ENCODE data around the gene NSUN4. TPM values are rescaled to one million over a fixed set of nuclear protein-coding genes. Genes with fewer than 3 reads are reported as not detected.

Gene NSUN4
- polyA plus RNA-seq, result 5.8 and 6.8 TPM in 2 replicates

GRCh38 chr1:46340404-46341221, at the start of gene NSUN4:
NSUN4 (plus strand) TSS chr1:46340807; CDS start chr1:46340827, 20 bp downstream.

GRCh38 chr1:46303038-46303871, 37.4 kb upstream of the NSUN4 start, which contains the start of the genes LRRC41 and UQCRH:
LRRC41 (minus strand) TSS chr1:46303616; CDS start chr1:46303322, 294 bp downstream.
UQCRH (plus strand) TSS chr1:46303698; CDS start chr1:46303767, 69 bp downstream.

GRCh38 chr1:46394108-46394871, 53.7 kb downstream of the NSUN4 start, which contains the start of gene FAAH:
FAAH (plus strand) TSS chr1:46394317; CDS start chr1:46394349, 32 bp downstream.

Other genes starting within 250 kb of the NSUN4 start
- 25.9 and 35.7 TPM in 2 replicates for gene PIK3R3, start 208.2 kb upstream of the NSUN4 start, polyA plus RNA-seq
- 0.78 TPM in 1 of 2 replicates, not detected in the other for gene TSPAN1, start 165.7 kb upstream of the NSUN4 start, polyA plus RNA-seq
- gene P3R3URF, start 164.3 kb upstream of the NSUN4 start, polyA plus RNA-seq, result not detected in 2 replicates
- gene POMGNT1, start 142.4 kb upstream of the NSUN4 start, polyA plus RNA-seq, result 32.9 and 62.7 TPM in 2 replicates
- gene LURAP1, start 137.5 kb upstream of the NSUN4 start, polyA plus RNA-seq, result 0.29 TPM in 1 of 2 replicates, not detected in the other
- not detected in 2 replicates for gene RAD54L, start 93.0 kb upstream of the NSUN4 start, polyA plus RNA-seq
- gene LRRC41, start 37.2 kb upstream of the NSUN4 start, polyA plus RNA-seq, result 12.9 and 13.7 TPM in 2 replicates
- 2,548 and 2,787 TPM in 2 replicates for gene UQCRH, start 37.1 kb upstream of the NSUN4 start, polyA plus RNA-seq
- gene FAAH, start 53.5 kb downstream of the NSUN4 start, polyA plus RNA-seq, result 8.6 and 8.9 TPM in 2 replicates
- gene DMBX1, start 149.0 kb downstream of the NSUN4 start, polyA plus RNA-seq, result not detected in 2 replicates
- not detected in 2 replicates for gene KNCN, start 210.8 kb downstream of the NSUN4 start, polyA plus RNA-seq